Calu3 (cell line): ENCODE results near the gene RBP2. TPM values are rescaled to one million over a fixed set of nuclear protein-coding genes. Genes with fewer than 3 reads are reported as not detected.

Experiments used
- BruUV-seq: library from RNA; stranded (reverse); fragments of 400-500 nt; replicated peaks from 2 replicates; lab custom pipeline; 2021; lab: Mats Ljungman, UMichigan
- CTCF ChIA-PET: fragments of 300-600 bp; sonication (Branson Sonifier 250); formaldehyde crosslinking; loops from one replicate; lab custom pipeline; 2022; ENCODE audit warnings: antibody characterized with exemption; lab: Charles Lee
- DNase-seq: peaks from one replicate; pipeline ENCODE4 v3.0.0; 2022
- H3K27ac Mint-ChIP-seq: one replicate; pipeline ENCODE4 v1.8.0; 2022; ENCODE audit warnings: mixed read lengths; ENCODE audit not compliant: unreplicated experiment
- H3K27me3 Mint-ChIP-seq: one replicate; pipeline ENCODE4 v1.8.0; 2022; ENCODE audit warnings: mixed read lengths; ENCODE audit not compliant: unreplicated experiment
- H3K36me3 Mint-ChIP-seq: one replicate; pipeline ENCODE4 v1.8.0; 2022; ENCODE audit warnings: mild to moderate bottlenecking, moderate library complexity, mixed read lengths; ENCODE audit not compliant: insufficient read depth, unreplicated experiment
- H3K4me1 Mint-ChIP-seq: one replicate; pipeline ENCODE4 v1.8.0; 2022; ENCODE audit warnings: mild to moderate bottlenecking, low read depth, mixed read lengths; ENCODE audit not compliant: unreplicated experiment
- H3K4me3 Mint-ChIP-seq: one replicate; pipeline ENCODE4 v1.8.0; 2022; ENCODE audit warnings: mild to moderate bottlenecking, low read depth, moderate library complexity, mixed read lengths; ENCODE audit not compliant: unreplicated experiment
- H3K9me3 Mint-ChIP-seq: one replicate; pipeline ENCODE4 v1.8.0; 2022; ENCODE audit warnings: low read depth, mixed read lengths; ENCODE audit not compliant: unreplicated experiment
- CTCF ChIP-seq: fragments of 200-600 bp; IDR thresholded peaks from one replicate; pipeline ENCODE4 v1.8.0; 2022; ENCODE audit warnings: antibody characterized with exemption; ENCODE audit not compliant: unreplicated experiment
- intact Hi-C: fragments of 100-400 bp; cut with micrococcal nuclease; formaldehyde crosslinking; loops from one replicate; pipeline ENCODE4 v1.10.0; 2022; ENCODE audit not compliant: unreplicated experiment
- total RNA-seq: library from RNA; stranded (reverse); gene quantifications from 2 replicates; pipeline ENCODE4 v1.2.3, GENCODE V29; 2022

Gene RBP2
- total RNA-seq, 1 experiment from 2014 or later = not detected

GRCh38 chr3:139455206-139455605 is 21.1 kb downstream of the RBP2 start:
- CTCF ChIA-PET = no interaction called here
- intact Hi-C loops = no loop called here
- no peak for DNase-seq
- no TSS peak for BruUV-seq
- TF ChIP-seq CTCF = no peak
- H3K27me3 Mint-ChIP-seq = no peaks in the 10 kb centered on the region
- H3K36me3 Mint-ChIP-seq = no peaks in the 10 kb centered on the region
- peaks cover 10% of the 10 kb centered on the region for H3K4me1 Mint-ChIP-seq
- no peak overlapping the region for H3K27ac Mint-ChIP-seq
- no peak overlapping the region for H3K4me3 Mint-ChIP-seq
- no peaks in the 10 kb centered on the region for H3K9me3 Mint-ChIP-seq

- BruUV-seq = no TSS peak
Measured at GRCh38 chr3:139454346-139454745, 22.0 kb downstream of the RBP2 start.

GRCh38 chr3:139450159-139450558 is 26.2 kb downstream of the RBP2 start:
- intact Hi-C loops = no loop called here
- no peak for TF ChIP-seq CTCF
- Mint-ChIP-seq H3K27ac (no peak overlapping the region), H3K27me3 (no peaks in the 10 kb centered on the region), H3K4me1 (no peaks in the 10 kb centered on the region), H3K36me3 (no peaks in the 10 kb centered on the region), H3K4me3 (no peak overlapping the region), H3K9me3 (no peaks in the 10 kb centered on the region)
- no TSS peak for BruUV-seq
- DNase-seq = no peak
- CTCF ChIA-PET = no interaction called here

More at GRCh38 chr3:139454346-139454745, 22.0 kb downstream of the RBP2 start:
- CTCF ChIA-PET = no interaction called here
- H3K4me1 Mint-ChIP-seq = peaks cover 1% of the 10 kb centered on the region
- no peak for DNase-seq
- H3K27me3 Mint-ChIP-seq = no peaks in the 10 kb centered on the region
- intact Hi-C loops = no loop called here
- no peak for TF ChIP-seq CTCF
- no peak overlapping the region for H3K4me3 Mint-ChIP-seq
- H3K9me3 Mint-ChIP-seq = no peaks in the 10 kb centered on the region
- no peaks in the 10 kb centered on the region for H3K36me3 Mint-ChIP-seq
- no peak overlapping the region for H3K27ac Mint-ChIP-seq

- no peak overlapping the region for H3K27ac Mint-ChIP-seq
- H3K27me3 Mint-ChIP-seq = no peaks in the 10 kb centered on the region
- no peak overlapping the region for H3K4me3 Mint-ChIP-seq
- intact Hi-C loops = no loop called here
- H3K9me3 Mint-ChIP-seq = no peaks in the 10 kb centered on the region
- no peaks in the 10 kb centered on the region for H3K36me3 Mint-ChIP-seq
- H3K4me1 Mint-ChIP-seq = peaks cover 2% of the 10 kb centered on the region
- no TSS peak for BruUV-seq
- DNase-seq = no peak
- CTCF ChIA-PET = no interaction called here
- no peak for TF ChIP-seq CTCF
Measured at GRCh38 chr3:139449566-139449965, 26.8 kb downstream of the RBP2 start.
